Colon (tissue), 2 donors: ENCODE measurements around the gene DPH6.
A peak's percentile ranks its signal among the peaks of the same experiment; 100 is the strongest.
"Not testable (repeated sequence)": the region's sequence is repeated elsewhere in the genome, so short reads cannot be mapped to it uniquely, and the experiment has no call there.

Experiments used
- FAIRE-seq: peaks from 2 replicates; lab custom pipeline; 2012; peaks lifted over from hg19 to GRCh38; lab: Jason Lieb, UNC
- donor health status: control.
- donor health status: control.

Gene DPH6

GRCh38 chr15:35329521-35329961 lies 216.4 kb downstream of the DPH6 start:
- no peak for FAIRE-seq

- FAIRE-seq, result not testable (repeated sequence)
Observed at GRCh38 chr15:35328836-35329235, 217.1 kb downstream of the DPH6 start.

- no peak for FAIRE-seq
Observed at GRCh38 chr15:35327789-35328188, 218.2 kb downstream of the DPH6 start.

GRCh38 chr15:35325374-35325941 lies 220.5 kb downstream of the DPH6 start:
- FAIRE-seq, result peak; percentile 18

- FAIRE-seq, result no peak
Observed at GRCh38 chr15:35323141-35323540, 222.8 kb downstream of the DPH6 start.

- FAIRE-seq, result no peak
Observed at GRCh38 chr15:35321926-35322325, 224.0 kb downstream of the DPH6 start.

- no peak for FAIRE-seq
Observed at GRCh38 chr15:35320911-35321310, 225.1 kb downstream of the DPH6 start.
